HCT116 (cell line): ENCODE data around the gene SLC38A3. TPM values are rescaled to one million over a fixed set of nuclear protein-coding genes. Genes with fewer than 3 reads are reported as not detected.

ENCODE experiments used
- ATAC-seq: fragments of 200-7000 bp; cut with Tn5 transposase; 2 replicates; pipeline ENCODE4 v1.9.1; 2020; ENCODE audit warnings: mild to moderate bottlenecking, moderate library complexity
- BruUV-seq: library from RNA; stranded (reverse); fragments of 400-500 nt; replicated peaks from 2 replicates; lab custom pipeline; 2021; lab: Mats Ljungman, UMichigan
- CTCF ChIA-PET: fragments of 300-600 bp; sonication (Branson Sonifier 250); formaldehyde crosslinking; loops from one replicate; lab custom pipeline; 2021; ENCODE audit warnings: antibody characterized with exemption; lab: Charles Lee
- POLR2A ChIA-PET: fragments of 300-600, 350-600 bp; sonication (Branson Sonifier 250); formaldehyde crosslinking; loops from one replicate; lab custom pipeline; 2021; ENCODE audit warnings: antibody characterized with exemption; lab: Charles Lee
- RAD21 ChIA-PET, 2 experiments: fragments of 300-600 bp; sonication (Branson Sonifier 250); formaldehyde crosslinking; loops; one replicate each; lab custom pipeline; 2023; ENCODE audit warnings: low total read pairs in 2 of 2; ENCODE audit not compliant: uncharacterized antibody in 2 of 2, unreplicated experiment in 2 of 2, low non-redundant PET in 1 of 2; lab: Charles Lee
- DNase-seq: peaks from one replicate; pipeline ENCODE4 v3.0.0-alpha.2; 2010; ENCODE audit warnings: low read depth, low spot score
- H2AFZ ChIP-seq: fragments of 200-600 bp; shearing (Covaris generic), sonication (generic); 2 replicates; pipeline ENCODE4 v1.6.1; 2017; ENCODE audit warnings: low read depth, mixed run types, mixed read lengths, antibody characterized with exemption, low read length; ENCODE audit not compliant: poor library complexity, severe bottlenecking
- H3K27ac ChIP-seq: 2 replicates; pipeline ENCODE4 v1.5.1; 2012; ENCODE audit warnings: low read depth, low read length
- H3K27me3 ChIP-seq: fragments of 200-600 bp; sonication (generic); 2 replicates; pipeline ENCODE4 v1.6.1; 2016; ENCODE audit warnings: mixed run types, low read length, mixed read lengths; ENCODE audit not compliant: insufficient read depth
- H3K36me3 ChIP-seq, 2 experiments: fragments of 200-500 bp in 1 of 2; fragments of 200-600 bp in 1 of 2; sonication (Bioruptor generic) in 1 of 2; sonication (generic) in 1 of 2; 2 replicates each; pipeline versions ENCODE4 v1.5.1 to v1.6.1; 2014 to 2016; ENCODE audit warnings: low read length in 2 of 2, inconsistent platforms in 1 of 2, mixed read lengths in 1 of 2, mixed run types in 1 of 2; ENCODE audit not compliant: insufficient read depth in 2 of 2, control insufficient read depth in 1 of 2
- H3K4me1 ChIP-seq, 2 experiments: fragments of 200-600 bp in 1 of 2; sonication (generic) in 1 of 2; 2 replicates each; pipeline versions ENCODE4 v1.5.1 to v1.6.1; 2012 to 2017; ENCODE audit warnings: low read length in 2 of 2, inconsistent platforms in 1 of 2, mild to moderate bottlenecking in 1 of 2, mixed read lengths in 1 of 2, mixed run types in 1 of 2, moderate library complexity in 1 of 2; ENCODE audit not compliant: insufficient read depth in 2 of 2, control insufficient read depth in 1 of 2
- H3K4me2 ChIP-seq: fragments of 200-600 bp; sonication (generic); 2 replicates; pipeline ENCODE4 v1.6.1; 2017; ENCODE audit warnings: mixed run types, low read length, mixed read lengths
- H3K4me3 ChIP-seq, 2 experiments: fragments of 200-600 bp in 1 of 2; sonication (generic) in 1 of 2; replicated peaks in 1 of 2; 2 replicates each; pipeline ENCODE4 v1.5.1; 2011 to 2016; ENCODE audit warnings: low read length in 2 of 2, control low read depth in 1 of 2, low read depth in 1 of 2, mild to moderate bottlenecking in 1 of 2, mixed read lengths in 1 of 2, mixed run types in 1 of 2
- H3K79me2 ChIP-seq: fragments of 200-600 bp; sonication (generic); 2 replicates; pipeline ENCODE4 v1.6.1; 2017; ENCODE audit warnings: mild to moderate bottlenecking, mixed run types, low read length, moderate library complexity, mixed read lengths; ENCODE audit not compliant: insufficient read depth
- H3K9ac ChIP-seq: fragments of 200-600 bp; sonication (generic); 2 replicates; pipeline ENCODE4 v1.6.1; 2016; ENCODE audit warnings: low read length, mixed read lengths
- H3K9me2 ChIP-seq: fragments of 200-600 bp; sonication (generic), shearing (Covaris generic); 2 replicates; pipeline ENCODE4 v1.6.1; 2017; ENCODE audit warnings: mixed run types, mild to moderate bottlenecking, moderate library complexity; ENCODE audit not compliant: insufficient read depth
- H3K9me3 ChIP-seq, 2 experiments: fragments of 200-500 bp in 1 of 2; fragments of 200-600 bp in 1 of 2; sonication (Bioruptor generic) in 1 of 2; sonication (generic) in 1 of 2; 2 replicates each; pipeline ENCODE4 v1.6.1; 2014 to 2017; ENCODE audit warnings: low read length in 2 of 2, mixed read lengths in 2 of 2, inconsistent platforms in 1 of 2, low read depth in 1 of 2, mild to moderate bottlenecking in 1 of 2, mixed run types in 1 of 2, moderate library complexity in 1 of 2; ENCODE audit not compliant: control insufficient read depth in 1 of 2, insufficient read depth in 1 of 2
- H4K20me1 ChIP-seq: fragments of 200-600 bp; sonication (generic), shearing (Covaris generic); 2 replicates; pipeline ENCODE4 v1.6.1; 2017; ENCODE audit warnings: mixed run types, mild to moderate bottlenecking, moderate library complexity; ENCODE audit not compliant: insufficient read depth
- ATF3 ChIP-seq: IDR thresholded peaks from 2 replicates; pipeline ENCODE4 v1.6.1; 2012
- EZH2 ChIP-seq: fragments of 200-600 bp; sonication (generic); IDR thresholded peaks from 2 replicates; pipeline ENCODE4 v1.6.1; 2017; ENCODE audit warnings: antibody characterized with exemption, mixed run types
- EZH2phosphoT487 ChIP-seq: fragments of 200-600 bp; IDR thresholded peaks from 2 replicates; pipeline ENCODE4 v1.6.1; 2018; ENCODE audit warnings: antibody characterized with exemption, borderline replicate concordance
- FOSL1 ChIP-seq: IDR thresholded peaks from 2 replicates; pipeline ENCODE4 v1.6.1; 2012; ENCODE audit warnings: low read depth
- JUND ChIP-seq: IDR thresholded peaks from 2 replicates; pipeline ENCODE4 v1.6.1; 2012
- POLR2A ChIP-seq: IDR thresholded peaks from 2 replicates; pipeline ENCODE4 v1.7.0; 2011; ENCODE audit warnings: borderline replicate concordance; ENCODE audit not compliant: insufficient read depth, insufficient read length; ENCODE audit errors: extremely low read depth
- REST ChIP-seq: IDR thresholded peaks from 2 replicates; pipeline ENCODE4 v1.6.1; 2012; ENCODE audit warnings: low read depth
- SIN3A ChIP-seq: IDR thresholded peaks from 2 replicates; pipeline ENCODE4 v1.6.1; 2012; ENCODE audit warnings: low read depth
- TCF7L2 ChIP-seq: IDR thresholded peaks from 2 replicates; pipeline ENCODE4 v1.7.0; 2011; ENCODE audit warnings: borderline replicate concordance, inconsistent platforms; ENCODE audit not compliant: insufficient read depth, insufficient read length; ENCODE audit errors: extremely low read depth
- ZNF274 ChIP-seq: fragments of 200-500 bp; sonication (Bioruptor generic); IDR thresholded peaks from 2 replicates; pipeline ENCODE4 v1.6.1; 2014; ENCODE audit warnings: mild to moderate bottlenecking, low read depth, low read length, inconsistent platforms
- intact Hi-C: fragments of 100-400 bp; cut with micrococcal nuclease; formaldehyde crosslinking; loops from 2 replicates; pipeline ENCODE4 v1.10.0; 2022
- total RNA-seq: library from RNA; stranded (reverse); gene quantifications from one replicate; pipeline ENCODE4 v1.2.1, GENCODE V29; 2021; ENCODE audit not compliant: unreplicated experiment

The SLC38A3 gene
- total RNA-seq, 1 experiment from 2014 or later: 3.1 TPM

- H4K20me1 ChIP-seq: no peaks in the 10 kb centered on the region
- CTCF ChIA-PET: interaction anchor here (0.6 to 2.9 kb wide), 3 partner anchors 8 to 28 kb away, joined by 4 to 20 read pairs (median 4); no protein-coding TSS in a partner anchor
- no peak for DNase-seq
- no TSS peak for BruUV-seq
- POLR2A ChIA-PET: no interaction called here
- no peak overlapping the region; the same call in 1 of the 2 replicates for H3K27ac ChIP-seq
- H3K27me3 ChIP-seq: no peaks in the 10 kb centered on the region
- H3K9me3 ChIP-seq: no peaks in the 10 kb centered on the region
- peaks cover 3 to 55% of the 10 kb centered on the region in 2 experiments; a peak in 3 of 4 replicates for H3K4me1 ChIP-seq
- no peak overlapping the region for H2AFZ ChIP-seq
- ATAC-seq: no peak
- no peak for TF ChIP-seq POLR2A
- RAD21 ChIA-PET: no interaction called here
- H3K4me2 ChIP-seq: no peak overlapping the region
- H3K4me3 ChIP-seq: no peak overlapping the region
- H3K36me3 ChIP-seq: peaks cover 11 to 15% of the 10 kb centered on the region in 2 experiments; a peak in 3 of 4 replicates
- no peaks in the 10 kb centered on the region for H3K9me2 ChIP-seq
- no peak overlapping the region for H3K9ac ChIP-seq
- H3K79me2 ChIP-seq: peaks cover 24% of the 10 kb centered on the region
- intact Hi-C loops: no loop called here
Measured at GRCh38 chr3:50254577-50255250, 49.6 kb downstream of the SLC38A3 start.

GRCh38 chr3:50255251-50255615, 50.2 kb downstream of the SLC38A3 start:
- DNase-seq (no peak), ATAC-seq (no peak)
- BruUV-seq: no TSS peak
- TF ChIP-seq ATF3 (no peak), EZH2 (no peak), TCF7L2 (no peak), REST (no peak), POLR2A (no peak), FOSL1 (no peak), ZNF274 (no peak), SIN3A (no peak), JUND (no peak), EZH2phosphoT487 (no peak)
- no peak overlapping the region for H3K4me3 ChIP-seq
- intact Hi-C loops: no loop called here
- no peaks in the 10 kb centered on the region for H4K20me1 ChIP-seq
- H3K27ac ChIP-seq: no peak overlapping the region; the same call in 1 of the 2 replicates
- peaks cover 11 to 15% of the 10 kb centered on the region in 2 experiments; a peak in 3 of 4 replicates for H3K36me3 ChIP-seq
- peaks cover 19% of the 10 kb centered on the region for H3K79me2 ChIP-seq
- ChIA-PET RAD21 (no interaction called here), CTCF (interaction anchor here (0.6 to 2.9 kb wide), 3 partner anchors 8 to 28 kb away, joined by 4 to 20 read pairs (median 4); no protein-coding TSS in a partner anchor), POLR2A (no interaction called here)
- peaks cover 4 to 53% of the 10 kb centered on the region in 2 experiments; a peak in 3 of 4 replicates for H3K4me1 ChIP-seq
- no peak overlapping the region for H3K9ac ChIP-seq
- no peaks in the 10 kb centered on the region for H3K9me2 ChIP-seq
- no peaks in the 10 kb centered on the region for H3K27me3 ChIP-seq
- no peak overlapping the region for H2AFZ ChIP-seq
- no peaks in the 10 kb centered on the region for H3K9me3 ChIP-seq
- no peak overlapping the region for H3K4me2 ChIP-seq
